GM23248 (cell line): ENCODE data around the gene DICER1. TPM values are rescaled to one million over a fixed set of nuclear protein-coding genes. Genes with fewer than 3 reads are reported as not detected.

Source experiments
- DNase-seq: peaks from one replicate; pipeline ENCODE4 v3.0.0-alpha.2; 2015
- H2AFZ ChIP-seq: fragments of 200-600 bp; sonication (generic); 2 replicates; pipeline ENCODE4 v1.6.1; 2016; ENCODE audit warnings: antibody characterized with exemption
- H3F3A ChIP-seq: fragments of 200-600 bp; sonication (generic); 2 replicates; pipeline ENCODE4 v1.6.1; 2016; ENCODE audit warnings: mild to moderate bottlenecking, antibody characterized with exemption, mixed run types; ENCODE audit not compliant: insufficient read depth
- H3K27ac ChIP-seq: fragments of 200-600 bp; sonication (generic); 2 replicates; pipeline ENCODE4 v1.5.1; 2016; ENCODE audit warnings: mild to moderate bottlenecking
- H3K27me3 ChIP-seq: fragments of 200-600 bp; sonication (generic); replicated peaks from 2 replicates; pipeline ENCODE4 v1.6.1; 2016; ENCODE audit warnings: mild to moderate bottlenecking; ENCODE audit not compliant: insufficient read depth
- H3K36me3 ChIP-seq: fragments of 200-600 bp; sonication (generic); 2 replicates; pipeline ENCODE4 v1.6.1; 2016; ENCODE audit warnings: low read depth, mild to moderate bottlenecking
- H3K4me1 ChIP-seq: fragments of 200-600 bp; sonication (generic); 2 replicates; pipeline ENCODE4 v1.6.1; 2016; ENCODE audit warnings: mild to moderate bottlenecking; ENCODE audit not compliant: insufficient read depth
- H3K4me2 ChIP-seq: fragments of 200-600 bp; sonication (generic); one replicate; pipeline ENCODE4 v1.6.1; 2016; ENCODE audit warnings: mild to moderate bottlenecking; ENCODE audit not compliant: unreplicated experiment
- H3K4me3 ChIP-seq: fragments of 200-600 bp; sonication (generic); 2 replicates; pipeline ENCODE4 v1.5.1; 2016; ENCODE audit warnings: mild to moderate bottlenecking
- H3K79me2 ChIP-seq: fragments of 200-600 bp; sonication (generic); 2 replicates; pipeline ENCODE4 v1.6.1; 2016; ENCODE audit warnings: mild to moderate bottlenecking; ENCODE audit not compliant: insufficient read depth
- H3K9ac ChIP-seq: fragments of 200-600 bp; sonication (generic); 2 replicates; pipeline ENCODE4 v1.6.1; 2016; ENCODE audit warnings: mild to moderate bottlenecking
- H3K9me2 ChIP-seq: fragments of 200-600 bp; sonication (generic); 2 replicates; pipeline ENCODE4 v1.6.1; 2016; ENCODE audit warnings: mixed run types, mild to moderate bottlenecking, moderate library complexity; ENCODE audit not compliant: insufficient read depth
- H3K9me3 ChIP-seq: fragments of 200-600 bp; sonication (generic); one replicate; pipeline ENCODE4 v1.6.1; 2017; ENCODE audit warnings: low read depth
- H4K20me1 ChIP-seq: fragments of 200-600 bp; sonication (generic); 2 replicates; pipeline ENCODE4 v1.6.0; 2016; ENCODE audit not compliant: insufficient read depth
- EZH2 ChIP-seq: fragments of 200-600 bp; sonication (generic); IDR thresholded peaks from 2 replicates; pipeline ENCODE4 v1.6.1; 2018; ENCODE audit warnings: antibody characterized with exemption, mild to moderate bottlenecking; ENCODE audit not compliant: insufficient read depth, poor library complexity, severe bottlenecking
- EZH2phosphoT487 ChIP-seq: fragments of 200-600 bp; sonication (generic); IDR thresholded peaks from 2 replicates; pipeline ENCODE4 v1.6.1; 2018; ENCODE audit warnings: antibody characterized with exemption, moderate library complexity, mild to moderate bottlenecking, low read depth; ENCODE audit not compliant: insufficient read depth
- WGBS, 2 experiments: methylation state at CpG; one replicate each; pipeline ENCODE4 v1.1.6; 2015 to 2017; ENCODE audit warnings: low lambda C conversion rate in 2 of 2, low coverage in 1 of 2; ENCODE audit errors: missing lambda C conversion rate in 2 of 2; 5-methylcytosine and 5-hydroxymethylcytosine counted together
- in situ Hi-C: fragments of 300-500 bp; cut with MboI; formaldehyde crosslinking; loops from 2 replicates; pipeline ENCODE4 v1.15.0; 2020
- polyA plus RNA-seq: library from polyadenylated mRNA; unstranded; fragments of >200 nt; fragmentation: Nextera tagmentation; extraction: Ambion mirVana; gene quantifications from 2 replicates; pipeline ENCODE4 v1.2.1, GENCODE V29; 2016
- total RNA-seq: library from RNA; depleted of rRNA; stranded (reverse); fragments of >200 nt; shearing (Covaris generic); gene quantifications from 2 replicates; pipeline ENCODE4 v1.2.3, GENCODE V29; 2014

DICER1 gene
- total and polyA plus RNA-seq, 2 experiments from 2014 or later = 9.8 to 27.6 TPM

DNA sequence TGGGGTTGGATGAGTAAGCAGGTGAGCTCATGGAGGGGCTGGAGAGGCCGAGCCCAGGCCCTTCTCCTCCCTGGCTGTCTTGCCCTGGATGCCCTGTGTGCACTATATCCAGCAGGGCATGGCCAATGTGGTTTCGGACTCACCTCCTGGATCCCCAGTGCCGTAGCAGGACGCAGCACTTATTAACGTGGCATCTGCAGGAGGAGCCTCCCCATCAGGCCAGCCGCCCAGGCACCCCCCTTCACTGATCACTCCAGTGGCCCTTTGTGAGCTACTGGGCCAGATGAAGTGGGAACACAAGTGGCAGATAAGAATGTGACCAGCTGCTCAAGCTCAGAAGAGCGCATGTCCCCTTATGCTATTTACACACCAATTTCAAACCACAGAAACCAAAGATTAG is 43.1 kb upstream of the DICER1 start:
- Histone ChIP-seq H3K9me3 (no peaks in the 10 kb centered on the region), H3K4me1 (no peaks in the 10 kb centered on the region), H3K9ac (no peak overlapping the region), H3K4me2 (no peak overlapping the region), H3F3A (no peaks in the 10 kb centered on the region), H3K9me2 (no peaks in the 10 kb centered on the region), H3K79me2 (no peaks in the 10 kb centered on the region), H2AFZ (no peak overlapping the region), H3K27ac (no peak overlapping the region), H3K4me3 (no peak overlapping the region), H4K20me1 (no peaks in the 10 kb centered on the region), H3K36me3 (no peaks in the 10 kb centered on the region), H3K27me3 (no peaks in the 10 kb centered on the region; the same call in 1 of the 2 replicates)
- in situ Hi-C loops = no loop called here
- 76 to 81% methylated on average over 7 of the region's 7 CpGs for WGBS, 2 experiments
- no peak for TF ChIP-seq EZH2phosphoT487
- TF ChIP-seq EZH2 = no peak
- DNase-seq = no peak

DNA sequence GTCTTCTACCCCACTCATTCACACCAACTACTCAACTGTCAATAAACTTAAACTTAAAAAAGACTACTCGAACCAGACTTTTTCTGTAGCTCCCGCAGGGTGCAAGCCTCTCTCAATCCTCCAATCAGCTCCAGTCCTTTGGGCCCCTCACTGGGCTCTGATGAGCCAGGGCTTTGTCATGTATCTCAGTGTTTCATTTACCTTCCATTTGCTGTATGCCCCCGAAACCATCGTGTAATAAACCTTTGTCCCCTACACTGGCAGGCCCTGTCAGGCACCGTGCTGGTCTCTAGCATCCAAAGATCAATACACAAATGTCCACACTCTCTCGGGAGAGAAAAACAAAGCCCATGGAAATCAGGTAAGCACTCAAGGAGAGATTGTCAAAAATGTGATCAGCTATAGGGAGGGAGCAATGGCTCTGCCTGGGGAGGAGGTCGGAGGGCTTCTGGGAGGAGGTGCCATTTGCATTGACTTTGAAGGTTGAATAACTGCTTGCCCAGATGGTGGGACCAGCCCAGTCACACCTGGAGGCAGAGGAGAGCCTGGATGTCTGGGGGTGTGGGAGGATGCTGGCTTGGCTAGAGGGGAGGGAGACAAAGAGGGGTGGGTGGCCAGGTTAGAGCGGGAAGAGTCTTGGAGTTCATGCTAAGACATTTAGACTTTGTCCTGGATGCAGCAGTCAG is 42.1 kb upstream of the DICER1 start:
- DNase-seq = no peak
- no peaks in the 10 kb centered on the region for H4K20me1 ChIP-seq
- 49% methylated on average over 8 of the region's 8 CpGs for WGBS, 2 experiments
- H3K9me2 ChIP-seq = no peaks in the 10 kb centered on the region
- H3K27me3 ChIP-seq = no peaks in the 10 kb centered on the region; the same call in 1 of the 2 replicates
- TF ChIP-seq EZH2phosphoT487 (no peak), EZH2 (no peak)
- no peaks in the 10 kb centered on the region for H3K9me3 ChIP-seq
- no peaks in the 10 kb centered on the region for H3K4me1 ChIP-seq
- H3K27ac ChIP-seq = no peak overlapping the region
- in situ Hi-C loops = no loop called here
- H3K36me3 ChIP-seq = no peaks in the 10 kb centered on the region
- no peaks in the 10 kb centered on the region for H3K79me2 ChIP-seq
- H2AFZ ChIP-seq = no peak overlapping the region
- H3K4me3 ChIP-seq = no peak overlapping the region
- no peak overlapping the region for H3K9ac ChIP-seq
- no peak overlapping the region for H3K4me2 ChIP-seq
- no peaks in the 10 kb centered on the region for H3F3A ChIP-seq

DNA sequence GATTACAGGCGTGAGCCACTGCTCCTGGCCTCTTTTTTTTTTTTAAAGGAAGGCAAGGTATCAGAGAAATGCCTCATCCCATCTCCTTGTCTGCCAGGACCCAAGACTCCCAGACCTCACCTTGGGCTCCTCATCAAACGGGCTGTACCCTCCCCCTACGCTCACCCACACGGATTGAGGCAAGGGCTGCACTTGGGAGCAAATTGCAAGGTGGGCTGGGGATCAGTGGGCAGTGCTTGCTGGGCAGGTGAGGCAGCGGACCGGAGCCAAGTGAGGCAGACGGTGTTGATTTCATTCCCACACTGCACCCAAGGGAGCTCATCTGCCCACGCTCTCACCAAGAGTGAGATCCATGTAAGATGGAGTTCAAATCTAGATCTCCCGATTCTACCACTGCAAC is 41.0 kb upstream of the DICER1 start:
- Histone ChIP-seq H2AFZ (no peak overlapping the region), H3K27me3 (no peaks in the 10 kb centered on the region; the same call in 1 of the 2 replicates), H3K9ac (no peak overlapping the region), H3F3A (no peaks in the 10 kb centered on the region), H3K4me2 (no peak overlapping the region), H3K4me3 (no peak overlapping the region), H3K9me2 (no peaks in the 10 kb centered on the region), H3K79me2 (no peaks in the 10 kb centered on the region), H3K4me1 (no peaks in the 10 kb centered on the region), H4K20me1 (no peaks in the 10 kb centered on the region), H3K27ac (no peak overlapping the region), H3K9me3 (no peaks in the 10 kb centered on the region), H3K36me3 (no peaks in the 10 kb centered on the region)
- 75 to 76% methylated on average over 9 of the region's 9 CpGs for WGBS, 2 experiments
- in situ Hi-C loops = no loop called here
- TF ChIP-seq EZH2phosphoT487 = no peak
- TF ChIP-seq EZH2 = no peak
- DNase-seq = no peak

DNA sequence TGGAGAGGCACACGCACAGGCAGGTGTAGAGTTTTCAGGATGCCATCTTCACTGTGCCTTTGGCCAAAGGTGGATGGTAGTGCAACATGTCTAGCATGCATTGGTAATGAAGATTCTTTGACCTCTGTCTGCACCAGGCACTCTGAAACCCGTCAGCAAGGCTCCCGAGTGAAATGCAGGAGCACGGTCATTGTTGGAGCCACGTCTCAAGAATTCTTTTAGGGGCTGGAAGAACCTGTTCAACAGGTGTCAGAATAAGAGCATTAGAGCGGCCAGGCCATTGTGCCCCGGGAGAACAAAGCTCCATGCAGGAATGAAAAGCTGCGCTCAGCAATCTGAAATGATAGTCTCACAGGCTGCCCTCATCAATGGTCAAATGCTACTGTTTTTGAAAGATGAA is 40.2 kb upstream of the DICER1 start:
- no peak for TF ChIP-seq EZH2phosphoT487
- TF ChIP-seq EZH2 = no peak
- no peak for DNase-seq
- H3K27ac ChIP-seq = no peak overlapping the region
- H3K9me3 ChIP-seq = no peaks in the 10 kb centered on the region
- H3K9me2 ChIP-seq = no peaks in the 10 kb centered on the region
- H3K27me3 ChIP-seq = no peaks in the 10 kb centered on the region; the same call in 1 of the 2 replicates
- H2AFZ ChIP-seq = no peak overlapping the region
- no peak overlapping the region for H3K9ac ChIP-seq
- H4K20me1 ChIP-seq = no peaks in the 10 kb centered on the region
- no peaks in the 10 kb centered on the region for H3K79me2 ChIP-seq
- no peak overlapping the region for H3K4me2 ChIP-seq
- H3K36me3 ChIP-seq = no peaks in the 10 kb centered on the region
- no peak overlapping the region for H3K4me3 ChIP-seq
- WGBS, 2 experiments = 54 to 58% methylated on average over 8 of the region's 8 CpGs
- in situ Hi-C loops = no loop called here
- H3F3A ChIP-seq = no peaks in the 10 kb centered on the region
- no peaks in the 10 kb centered on the region for H3K4me1 ChIP-seq
